Liver (tissue), 9 donors: ENCODE data around the gene RAD23B. TPM values are rescaled to one million over a fixed set of nuclear protein-coding genes. Genes with fewer than 3 reads are reported as not detected.
"Not testable (repeated sequence)": the region's sequence is repeated elsewhere in the genome, so short reads cannot be mapped to it uniquely, and the experiment has no call there.

ENCODE experiments used
- DNase-seq: peaks from one replicate; pipeline ENCODE4 v3.0.0-alpha.2; 2017; ENCODE audit warnings: low spot score
- H3K27ac ChIP-seq, 2 donors: one replicate each; pipeline ENCODE4 v1.7.0; 2013; ENCODE audit warnings: inconsistent platforms in 2 of 2, low read length in 2 of 2, control low read depth in 1 of 2, low read depth in 1 of 2, mild to moderate bottlenecking in 1 of 2
- H3K27me3 ChIP-seq, 4 donors: one replicate each; pipeline versions ENCODE4 v1.6.1 to v1.7.0; 2013; ENCODE audit warnings: low read length in 3 of 4, inconsistent platforms in 1 of 4, mild to moderate bottlenecking in 1 of 4, moderate library complexity in 1 of 4; ENCODE audit not compliant: control insufficient read depth in 4 of 4, insufficient read depth in 4 of 4
- H3K36me3 ChIP-seq, 4 donors: one replicate each; pipeline versions ENCODE4 v1.6.1 to v1.7.0; 2013; ENCODE audit warnings: low read length in 3 of 4, mild to moderate bottlenecking in 3 of 4, low read depth in 1 of 4, moderate library complexity in 1 of 4; ENCODE audit not compliant: control insufficient read depth in 4 of 4, insufficient read depth in 3 of 4
- H3K4me1 ChIP-seq, 4 donors: one replicate each; pipeline versions ENCODE4 v1.6.1 to v1.7.0; 2013; ENCODE audit warnings: low read length in 3 of 4, mild to moderate bottlenecking in 3 of 4, moderate library complexity in 1 of 4; ENCODE audit not compliant: control insufficient read depth in 4 of 4, insufficient read depth in 4 of 4
- H3K4me3 ChIP-seq, 3 donors: one replicate each; pipeline versions ENCODE4 v1.6.1 to v1.7.0; 2013; ENCODE audit warnings: low read length in 3 of 3, control low read depth in 1 of 3, low read depth in 1 of 3, mild to moderate bottlenecking in 1 of 3
- H3K9ac ChIP-seq, 2 donors: one replicate each; pipeline ENCODE4 v1.7.0; 2013; ENCODE audit warnings: low read length in 2 of 2, mild to moderate bottlenecking in 2 of 2, moderate library complexity in 2 of 2, control low read depth in 1 of 2, low read depth in 1 of 2
- H3K9me3 ChIP-seq, 4 donors: one replicate each; pipeline versions ENCODE4 v1.6.1 to v1.7.0; 2013; ENCODE audit warnings: low read length in 3 of 4; ENCODE audit not compliant: control insufficient read depth in 4 of 4
- FOXA1 ChIP-seq: IDR thresholded peaks from 2 replicates; pipeline ENCODE4 v1.6.1; 2016; ENCODE audit warnings: antibody characterized with exemption
- FOXA2 ChIP-seq: IDR thresholded peaks from 2 replicates; pipeline ENCODE4 v1.6.1; 2016; ENCODE audit warnings: antibody characterized with exemption
- HNF4A ChIP-seq, 2 donors: conservative IDR thresholded peaks; 2 replicates each; pipeline ENCODE4 v1.6.1; 2016; ENCODE audit warnings: antibody characterized with exemption in 2 of 2, mild to moderate bottlenecking in 2 of 2
- HNF4G ChIP-seq: IDR thresholded peaks from 2 replicates; pipeline ENCODE4 v1.6.1; 2016; ENCODE audit warnings: antibody characterized with exemption
- JUND ChIP-seq, 2 donors: IDR thresholded peaks; 2 replicates each; pipeline ENCODE4 v1.6.1; 2016; ENCODE audit warnings: antibody characterized with exemption in 2 of 2
- RAD21 ChIP-seq, 2 donors: IDR thresholded peaks; 2 replicates each; pipeline ENCODE4 v1.6.1; 2016; ENCODE audit warnings: antibody characterized with exemption in 2 of 2, mild to moderate bottlenecking in 2 of 2
- RXRA ChIP-seq, 2 donors: IDR thresholded peaks; 2 replicates each; pipeline ENCODE4 v1.6.1; 2017 to 2018; ENCODE audit warnings: antibody characterized with exemption in 2 of 2, mild to moderate bottlenecking in 1 of 2
- SP1 ChIP-seq: IDR thresholded peaks from 2 replicates; pipeline ENCODE4 v1.6.1; 2018; ENCODE audit warnings: antibody characterized with exemption, mild to moderate bottlenecking
- YY1 ChIP-seq: IDR thresholded peaks from 2 replicates; pipeline ENCODE4 v1.6.1; 2016; ENCODE audit warnings: antibody characterized with exemption, mild to moderate bottlenecking
- WGBS: extraction: QIAGEN DNeasy Blood & Tissue Kit; methylation state at CpG from one replicate; pipeline ENCODE4 v1.1.7; 2013; 5-methylcytosine and 5-hydroxymethylcytosine counted together
- polyA plus RNA-seq, 2 donors: library from polyadenylated mRNA; stranded (reverse) in 1 of 2; unstranded in 1 of 2; fragments of 200-250 nt in 1 of 2; fragments of >200 nt in 1 of 2; fragmentation: Nextera tagmentation in 1 of 2; extraction: Ambion mirVana in 1 of 2; gene quantifications; one replicate each; pipeline versions ENCODE4 v1.2.1 to v1.2.3, GENCODE V29; 2013 to 2015
- total RNA-seq, 2 donors: library from RNA; depleted of rRNA; stranded (reverse); fragments of >200 nt; gene quantifications; one replicate each; pipeline ENCODE4 v1.2.3, GENCODE V29; 2014
- TF ChIP-seq, protein P1 (sequence below): IDR thresholded peaks from 2 replicates; pipeline ENCODE4 v1.6.1; 2016; ENCODE audit warnings: antibody characterized with exemption, mild to moderate bottlenecking
- TF ChIP-seq, protein P2 (sequence below): IDR thresholded peaks from 2 replicates; pipeline ENCODE4 v1.6.1; 2016; ENCODE audit warnings: antibody characterized with exemption
- TF ChIP-seq, protein P3 (sequence below): IDR thresholded peaks from 2 replicates; pipeline ENCODE4 v1.6.1; 2016; ENCODE audit warnings: antibody characterized with exemption
- TF ChIP-seq, protein P4 (sequence below): IDR thresholded peaks from 2 replicates; pipeline ENCODE4 v1.6.1; 2016; ENCODE audit warnings: antibody characterized with exemption
- TF ChIP-seq, protein P5 (sequence below): fragments of 150-350 bp; IDR thresholded peaks from 2 replicates; pipeline ENCODE4 v1.5.1; 2017; ENCODE audit warnings: improper control_type of control experiment, low read depth, low read length; ENCODE audit not compliant: missing input control
- donor health status: healthy.
- donor health status: healthy.
- donor health status: healthy.
- donor health status: healthy.
- donor health status: healthy.

Gene RAD23B
- total and polyA plus RNA-seq, 4 donors: 13.6 to 101 (median 61.6) TPM

DNA sequence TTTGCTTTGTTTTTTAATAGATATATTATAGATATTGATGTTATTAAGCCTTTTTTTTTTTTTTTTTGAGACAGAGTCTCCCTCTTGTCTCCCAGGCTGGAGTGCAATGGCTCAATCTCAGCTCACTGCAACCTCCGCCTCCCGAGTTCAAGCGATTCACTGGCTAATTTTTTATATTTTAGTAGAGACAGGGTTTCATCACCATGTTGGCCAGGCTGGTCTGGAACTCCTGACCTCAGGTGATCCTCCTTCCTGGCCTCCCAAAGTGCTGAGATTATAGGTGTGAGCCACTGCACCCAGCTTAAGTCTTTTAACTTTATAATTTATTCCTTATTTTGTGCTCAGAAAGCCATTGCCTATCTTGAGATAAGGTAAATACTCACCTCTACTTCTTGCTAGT, 24.2 kb upstream of the RAD23B start:
- H3K27me3 ChIP-seq: no peaks in the 10 kb centered on the region
- 33% methylated on average over 3 of the region's 3 CpGs for WGBS
- H3K36me3 ChIP-seq: no peaks in the 10 kb centered on the region
- no peak overlapping the region for H3K27ac ChIP-seq
- DNase-seq: no peak
- no peaks in the 10 kb centered on the region for H3K9me3 ChIP-seq
- no peak overlapping the region for H3K9ac ChIP-seq
- H3K4me1 ChIP-seq: peaks cover 1 to 18% (median 15%) of the 10 kb centered on the region in 4 donors
- no peak overlapping the region for H3K4me3 ChIP-seq
- TF ChIP-seq, protein P1, sequence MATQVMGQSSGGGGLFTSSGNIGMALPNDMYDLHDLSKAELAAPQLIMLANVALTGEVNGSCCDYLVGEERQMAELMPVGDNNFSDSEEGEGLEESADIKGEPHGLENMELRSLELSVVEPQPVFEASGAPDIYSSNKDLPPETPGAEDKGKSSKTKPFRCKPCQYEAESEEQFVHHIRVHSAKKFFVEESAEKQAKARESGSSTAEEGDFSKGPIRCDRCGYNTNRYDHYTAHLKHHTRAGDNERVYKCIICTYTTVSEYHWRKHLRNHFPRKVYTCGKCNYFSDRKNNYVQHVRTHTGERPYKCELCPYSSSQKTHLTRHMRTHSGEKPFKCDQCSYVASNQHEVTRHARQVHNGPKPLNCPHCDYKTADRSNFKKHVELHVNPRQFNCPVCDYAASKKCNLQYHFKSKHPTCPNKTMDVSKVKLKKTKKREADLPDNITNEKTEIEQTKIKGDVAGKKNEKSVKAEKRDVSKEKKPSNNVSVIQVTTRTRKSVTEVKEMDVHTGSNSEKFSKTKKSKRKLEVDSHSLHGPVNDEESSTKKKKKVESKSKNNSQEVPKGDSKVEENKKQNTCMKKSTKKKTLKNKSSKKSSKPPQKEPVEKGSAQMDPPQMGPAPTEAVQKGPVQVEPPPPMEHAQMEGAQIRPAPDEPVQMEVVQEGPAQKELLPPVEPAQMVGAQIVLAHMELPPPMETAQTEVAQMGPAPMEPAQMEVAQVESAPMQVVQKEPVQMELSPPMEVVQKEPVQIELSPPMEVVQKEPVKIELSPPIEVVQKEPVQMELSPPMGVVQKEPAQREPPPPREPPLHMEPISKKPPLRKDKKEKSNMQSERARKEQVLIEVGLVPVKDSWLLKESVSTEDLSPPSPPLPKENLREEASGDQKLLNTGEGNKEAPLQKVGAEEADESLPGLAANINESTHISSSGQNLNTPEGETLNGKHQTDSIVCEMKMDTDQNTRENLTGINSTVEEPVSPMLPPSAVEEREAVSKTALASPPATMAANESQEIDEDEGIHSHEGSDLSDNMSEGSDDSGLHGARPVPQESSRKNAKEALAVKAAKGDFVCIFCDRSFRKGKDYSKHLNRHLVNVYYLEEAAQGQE: no peak
- TF ChIP-seq, protein P2, sequence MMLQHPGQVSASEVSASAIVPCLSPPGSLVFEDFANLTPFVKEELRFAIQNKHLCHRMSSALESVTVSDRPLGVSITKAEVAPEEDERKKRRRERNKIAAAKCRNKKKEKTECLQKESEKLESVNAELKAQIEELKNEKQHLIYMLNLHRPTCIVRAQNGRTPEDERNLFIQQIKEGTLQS: peak; percentile 54
- peak; percentile 25 to 34 for TF ChIP-seq HNF4A (conservative IDR thresholded peaks at IDR 0.05)
- peak; percentile 37 to 72 for TF ChIP-seq RXRA (IDR thresholded peaks at IDR 0.05)
- TF ChIP-seq SP1: peak; percentile 22

DNA sequence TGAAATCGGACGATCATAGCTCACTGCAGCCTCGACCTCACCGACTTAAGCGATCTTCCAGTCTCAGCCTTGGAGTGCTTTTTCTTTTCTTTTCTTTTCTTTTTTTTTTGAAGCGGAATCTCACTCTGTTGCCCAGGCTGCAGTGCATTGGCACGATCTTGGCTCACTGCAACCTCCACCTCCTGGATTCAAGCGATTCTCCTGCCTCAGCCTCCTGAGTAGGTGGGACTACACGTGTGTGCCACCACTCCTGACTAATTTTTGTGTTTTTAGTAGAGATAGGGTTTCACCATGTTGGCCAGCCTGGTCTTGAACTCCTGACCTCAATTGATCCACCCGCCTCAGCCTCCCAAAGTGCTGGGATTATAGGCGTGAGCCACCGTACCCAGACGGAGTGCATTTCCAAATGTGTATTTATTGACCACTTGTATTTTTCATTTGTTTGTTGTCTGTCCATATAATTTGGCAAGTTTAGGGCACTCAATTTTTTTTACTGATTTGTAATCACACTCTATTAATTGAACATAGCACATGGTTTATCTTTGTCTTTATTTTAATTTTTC, 23.2 kb upstream of the RAD23B start:
- H3K4me3 ChIP-seq, H3K9ac ChIP-seq, H3K9me3 ChIP-seq, H3K36me3 ChIP-seq, H3K27me3 ChIP-seq, DNase-seq: not testable (repeated sequence)
- TF ChIP-seq RXRA (IDR thresholded peaks at IDR 0.05) (peak; percentile 32 to 79), HNF4A (conservative IDR thresholded peaks at IDR 0.05) (peak in 1 of 2 donors; percentile 22)
- Histone ChIP-seq H3K27ac (peak overlapping the region in 1 of 2 donors; percentile 45), H3K4me1 (peaks cover 1 to 18% (median 15%) of the 10 kb centered on the region in 4 donors)
- 67% methylated on average over 13 of the region's 13 CpGs for WGBS

DNA sequence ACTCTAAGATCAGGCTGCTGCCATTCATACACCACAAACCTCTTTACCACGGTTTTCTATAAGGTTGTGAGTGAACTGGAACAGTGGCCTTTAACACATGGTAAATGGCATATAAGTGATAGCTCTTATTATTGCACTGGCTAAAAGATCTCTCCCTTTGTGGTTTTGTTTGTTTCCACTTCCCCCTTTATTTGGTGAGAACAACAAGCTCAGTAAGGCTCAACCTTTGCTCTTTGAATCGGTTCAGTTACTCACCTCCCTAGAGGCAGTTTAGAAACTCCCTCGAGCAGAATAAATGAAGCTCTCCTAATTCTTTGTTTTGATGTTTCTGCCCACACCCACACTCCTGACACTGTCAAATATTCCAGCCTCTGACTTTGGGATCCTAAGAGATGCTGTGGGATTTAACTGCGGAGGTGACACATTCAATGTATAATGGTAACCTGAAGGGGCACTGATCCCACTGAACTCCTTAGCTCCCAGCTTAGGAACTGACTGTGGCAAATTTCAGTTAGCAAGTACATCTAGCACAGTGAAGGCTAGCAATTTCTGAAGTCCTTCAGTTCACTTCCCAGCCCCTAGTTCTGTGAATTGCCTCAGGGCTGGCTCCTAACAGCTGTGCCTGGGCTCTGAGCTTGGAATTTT, 22.5 kb upstream of the RAD23B start:
- Histone ChIP-seq H3K9ac (no peak overlapping the region), H3K27ac (peak overlapping the region; percentile 29 to 45), H3K4me3 (no peak overlapping the region), H3K36me3 (no peaks in the 10 kb centered on the region), H3K4me1 (peaks cover 1 to 18% (median 15%) of the 10 kb centered on the region in 4 donors), H3K27me3 (no peaks in the 10 kb centered on the region), H3K9me3 (peaks cover 0 to 3% (median under 1%) of the 10 kb centered on the region in 4 donors)
- 24% methylated on average over 4 of the region's 4 CpGs for WGBS
- DNase-seq: no peak
- TF ChIP-seq JUND (IDR thresholded peaks at IDR 0.05) (no peak), FOXA2 (no peak), SP1 (peak; percentile 69), RAD21 (IDR thresholded peaks at IDR 0.05) (no peak), HNF4G (peak; percentile 28), FOXA1 (no peak), YY1 (peak; percentile 13), RXRA (IDR thresholded peaks at IDR 0.05) (peak; percentile 11 to 28)
- TF ChIP-seq, protein P3, sequence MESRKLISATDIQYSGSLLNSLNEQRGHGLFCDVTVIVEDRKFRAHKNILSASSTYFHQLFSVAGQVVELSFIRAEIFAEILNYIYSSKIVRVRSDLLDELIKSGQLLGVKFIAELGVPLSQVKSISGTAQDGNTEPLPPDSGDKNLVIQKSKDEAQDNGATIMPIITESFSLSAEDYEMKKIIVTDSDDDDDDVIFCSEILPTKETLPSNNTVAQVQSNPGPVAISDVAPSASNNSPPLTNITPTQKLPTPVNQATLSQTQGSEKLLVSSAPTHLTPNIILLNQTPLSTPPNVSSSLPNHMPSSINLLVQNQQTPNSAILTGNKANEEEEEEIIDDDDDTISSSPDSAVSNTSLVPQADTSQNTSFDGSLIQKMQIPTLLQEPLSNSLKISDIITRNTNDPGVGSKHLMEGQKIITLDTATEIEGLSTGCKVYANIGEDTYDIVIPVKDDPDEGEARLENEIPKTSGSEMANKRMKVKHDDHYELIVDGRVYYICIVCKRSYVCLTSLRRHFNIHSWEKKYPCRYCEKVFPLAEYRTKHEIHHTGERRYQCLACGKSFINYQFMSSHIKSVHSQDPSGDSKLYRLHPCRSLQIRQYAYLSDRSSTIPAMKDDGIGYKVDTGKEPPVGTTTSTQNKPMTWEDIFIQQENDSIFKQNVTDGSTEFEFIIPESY: no peak
- TF ChIP-seq, protein P4, sequence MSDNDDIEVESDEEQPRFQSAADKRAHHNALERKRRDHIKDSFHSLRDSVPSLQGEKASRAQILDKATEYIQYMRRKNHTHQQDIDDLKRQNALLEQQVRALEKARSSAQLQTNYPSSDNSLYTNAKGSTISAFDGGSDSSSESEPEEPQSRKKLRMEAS: no peak
- TF ChIP-seq, protein P2: no peak
- TF ChIP-seq, protein P5, sequence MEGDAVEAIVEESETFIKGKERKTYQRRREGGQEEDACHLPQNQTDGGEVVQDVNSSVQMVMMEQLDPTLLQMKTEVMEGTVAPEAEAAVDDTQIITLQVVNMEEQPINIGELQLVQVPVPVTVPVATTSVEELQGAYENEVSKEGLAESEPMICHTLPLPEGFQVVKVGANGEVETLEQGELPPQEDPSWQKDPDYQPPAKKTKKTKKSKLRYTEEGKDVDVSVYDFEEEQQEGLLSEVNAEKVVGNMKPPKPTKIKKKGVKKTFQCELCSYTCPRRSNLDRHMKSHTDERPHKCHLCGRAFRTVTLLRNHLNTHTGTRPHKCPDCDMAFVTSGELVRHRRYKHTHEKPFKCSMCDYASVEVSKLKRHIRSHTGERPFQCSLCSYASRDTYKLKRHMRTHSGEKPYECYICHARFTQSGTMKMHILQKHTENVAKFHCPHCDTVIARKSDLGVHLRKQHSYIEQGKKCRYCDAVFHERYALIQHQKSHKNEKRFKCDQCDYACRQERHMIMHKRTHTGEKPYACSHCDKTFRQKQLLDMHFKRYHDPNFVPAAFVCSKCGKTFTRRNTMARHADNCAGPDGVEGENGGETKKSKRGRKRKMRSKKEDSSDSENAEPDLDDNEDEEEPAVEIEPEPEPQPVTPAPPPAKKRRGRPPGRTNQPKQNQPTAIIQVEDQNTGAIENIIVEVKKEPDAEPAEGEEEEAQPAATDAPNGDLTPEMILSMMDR: no peak
